PFSK-1 (cell line): ENCODE results near the gene BMP8B.

Source experiments
- POLR2AphosphoS5 ChIP-seq: IDR thresholded peaks from 2 replicates; pipeline ENCODE4 v1.6.1; 2012; ENCODE audit warnings: low read depth, mild to moderate bottlenecking, control low read depth, low read length, moderate library complexity
- TAF1 ChIP-seq: IDR thresholded peaks from 2 replicates; pipeline ENCODE4 v1.6.1; 2012; ENCODE audit warnings: low read length, control low read depth, borderline replicate concordance; ENCODE audit not compliant: insufficient read depth
- TF ChIP-seq, protein P1 (sequence below), 2 experiments: IDR thresholded peaks; 2 replicates each; pipeline versions ENCODE4 v1.6.1 to v1.8.0; 2011 to 2012; ENCODE audit warnings: low read depth in 2 of 2, low read length in 2 of 2, control low read depth in 1 of 2, inconsistent platforms in 1 of 2, mild to moderate bottlenecking in 1 of 2, moderate library complexity in 1 of 2; ENCODE audit not compliant: insufficient read depth in 1 of 2

DNA sequence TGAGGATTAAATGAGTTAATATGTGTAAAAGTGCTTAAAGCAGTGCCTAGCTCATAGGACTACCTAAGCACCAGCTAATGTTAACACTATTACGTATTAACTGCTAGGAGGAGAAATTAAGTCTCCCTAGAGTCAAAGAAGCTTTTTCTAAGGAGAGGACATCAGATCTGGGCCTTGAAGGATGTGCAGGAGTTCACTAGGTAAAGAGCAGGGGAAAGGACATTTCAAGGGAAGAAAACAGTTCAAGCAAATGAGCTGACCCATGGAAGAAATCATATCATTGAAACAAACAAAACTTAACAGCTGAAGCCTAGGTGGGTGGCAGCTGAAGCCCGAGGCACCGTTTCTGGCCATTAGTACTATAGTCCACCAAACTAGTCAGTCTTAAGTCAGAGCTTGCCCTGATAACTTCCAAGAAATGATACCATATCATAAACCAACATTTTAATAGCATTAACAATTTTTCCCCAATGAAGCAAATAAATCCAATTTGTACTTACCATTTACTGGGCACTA lies 48.0 kb upstream of the BMP8B start:
- TF ChIP-seq POLR2AphosphoS5 = no peak
- no peak for TF ChIP-seq TAF1
- TF ChIP-seq, protein P1, sequence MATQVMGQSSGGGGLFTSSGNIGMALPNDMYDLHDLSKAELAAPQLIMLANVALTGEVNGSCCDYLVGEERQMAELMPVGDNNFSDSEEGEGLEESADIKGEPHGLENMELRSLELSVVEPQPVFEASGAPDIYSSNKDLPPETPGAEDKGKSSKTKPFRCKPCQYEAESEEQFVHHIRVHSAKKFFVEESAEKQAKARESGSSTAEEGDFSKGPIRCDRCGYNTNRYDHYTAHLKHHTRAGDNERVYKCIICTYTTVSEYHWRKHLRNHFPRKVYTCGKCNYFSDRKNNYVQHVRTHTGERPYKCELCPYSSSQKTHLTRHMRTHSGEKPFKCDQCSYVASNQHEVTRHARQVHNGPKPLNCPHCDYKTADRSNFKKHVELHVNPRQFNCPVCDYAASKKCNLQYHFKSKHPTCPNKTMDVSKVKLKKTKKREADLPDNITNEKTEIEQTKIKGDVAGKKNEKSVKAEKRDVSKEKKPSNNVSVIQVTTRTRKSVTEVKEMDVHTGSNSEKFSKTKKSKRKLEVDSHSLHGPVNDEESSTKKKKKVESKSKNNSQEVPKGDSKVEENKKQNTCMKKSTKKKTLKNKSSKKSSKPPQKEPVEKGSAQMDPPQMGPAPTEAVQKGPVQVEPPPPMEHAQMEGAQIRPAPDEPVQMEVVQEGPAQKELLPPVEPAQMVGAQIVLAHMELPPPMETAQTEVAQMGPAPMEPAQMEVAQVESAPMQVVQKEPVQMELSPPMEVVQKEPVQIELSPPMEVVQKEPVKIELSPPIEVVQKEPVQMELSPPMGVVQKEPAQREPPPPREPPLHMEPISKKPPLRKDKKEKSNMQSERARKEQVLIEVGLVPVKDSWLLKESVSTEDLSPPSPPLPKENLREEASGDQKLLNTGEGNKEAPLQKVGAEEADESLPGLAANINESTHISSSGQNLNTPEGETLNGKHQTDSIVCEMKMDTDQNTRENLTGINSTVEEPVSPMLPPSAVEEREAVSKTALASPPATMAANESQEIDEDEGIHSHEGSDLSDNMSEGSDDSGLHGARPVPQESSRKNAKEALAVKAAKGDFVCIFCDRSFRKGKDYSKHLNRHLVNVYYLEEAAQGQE (IDR thresholded peaks at IDR 0.05; ENCODE audit: insufficient read depth in 1 of 2, low read depth in 2 of 2, low read length in 2 of 2) = no peak
